Nephron progenitor cell (in vitro differentiated cells): Measurements from ENCODE around the gene RGMA.
A peak's percentile ranks its signal among the peaks of the same experiment; 100 is the strongest.

Source experiments
- DNase-seq: peaks from one replicate; pipeline ENCODE4 v3.0.0; 2021
- H3K27ac Mint-ChIP-seq: 2 replicates; pipeline ENCODE4 v1.8.0; 2021; ENCODE audit warnings: mild to moderate bottlenecking, moderate library complexity, mixed read lengths
- H3K27me3 Mint-ChIP-seq: 2 replicates; pipeline ENCODE4 v1.8.0; 2021; ENCODE audit warnings: mild to moderate bottlenecking, low read depth, mixed read lengths; ENCODE audit not compliant: poor library complexity
- H3K36me3 Mint-ChIP-seq: 2 replicates; pipeline ENCODE4 v1.8.0; 2021; ENCODE audit warnings: low read depth, mixed read lengths
- H3K4me1 Mint-ChIP-seq: 2 replicates; pipeline ENCODE4 v1.8.0; 2021; ENCODE audit warnings: mixed read lengths
- H3K4me3 Mint-ChIP-seq: 2 replicates; pipeline ENCODE4 v1.8.0; 2021; ENCODE audit warnings: mild to moderate bottlenecking, moderate library complexity, mixed read lengths
- H3K9me3 Mint-ChIP-seq: 2 replicates; pipeline ENCODE4 v1.8.0; 2021; ENCODE audit warnings: mild to moderate bottlenecking, moderate library complexity, mixed read lengths
- TF ChIP-seq, protein P1 (sequence below): fragments of 200-600 bp; sonication (generic); IDR thresholded peaks from 2 replicates; pipeline ENCODE4 v1.5.0; 2021; ENCODE audit warnings: antibody characterized with exemption

Gene RGMA, protein sequence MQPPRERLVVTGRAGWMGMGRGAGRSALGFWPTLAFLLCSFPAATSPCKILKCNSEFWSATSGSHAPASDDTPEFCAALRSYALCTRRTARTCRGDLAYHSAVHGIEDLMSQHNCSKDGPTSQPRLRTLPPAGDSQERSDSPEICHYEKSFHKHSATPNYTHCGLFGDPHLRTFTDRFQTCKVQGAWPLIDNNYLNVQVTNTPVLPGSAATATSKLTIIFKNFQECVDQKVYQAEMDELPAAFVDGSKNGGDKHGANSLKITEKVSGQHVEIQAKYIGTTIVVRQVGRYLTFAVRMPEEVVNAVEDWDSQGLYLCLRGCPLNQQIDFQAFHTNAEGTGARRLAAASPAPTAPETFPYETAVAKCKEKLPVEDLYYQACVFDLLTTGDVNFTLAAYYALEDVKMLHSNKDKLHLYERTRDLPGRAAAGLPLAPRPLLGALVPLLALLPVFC

DNA sequence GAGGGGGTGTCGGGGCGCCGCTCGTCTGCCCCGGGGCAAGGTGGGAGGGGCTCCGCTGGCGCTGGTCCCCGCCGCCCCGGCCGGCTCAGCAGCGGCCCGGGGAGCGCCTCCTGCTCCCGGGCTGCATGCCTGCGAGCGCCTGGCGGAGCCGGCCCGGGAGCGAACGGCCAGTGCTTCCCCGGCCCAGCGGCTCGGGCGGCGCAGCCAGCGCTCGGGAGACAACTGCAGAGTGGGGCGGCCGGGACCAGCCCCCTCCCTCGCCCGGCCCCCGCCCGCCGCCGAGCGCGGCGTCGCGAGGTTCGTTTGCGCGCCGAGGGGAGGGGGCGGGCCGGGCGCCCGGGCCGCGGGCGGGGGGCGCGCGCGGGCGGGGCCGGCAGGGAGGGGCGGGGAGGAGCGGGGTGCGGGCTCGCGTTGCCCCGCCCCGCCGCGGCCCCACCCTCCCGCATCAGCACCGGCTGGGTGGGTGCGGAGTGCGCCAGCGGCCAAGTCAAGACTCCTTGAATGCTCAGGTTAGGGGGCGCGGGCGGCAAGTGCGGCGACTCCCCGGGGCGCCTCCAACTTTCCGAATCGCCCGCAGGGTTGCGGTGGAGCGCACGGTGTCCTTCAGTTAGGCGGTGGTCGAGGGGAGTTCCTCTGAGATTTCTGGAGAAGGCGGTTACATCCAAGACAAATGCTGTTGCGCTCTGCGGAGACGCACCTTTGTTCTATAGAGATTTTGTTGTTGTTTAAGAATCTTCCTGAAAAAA, at the start of gene RGMA:
TSS of gene RGMA (minus strand) at position 231 of the 746 bp plus-strand sequence. CDS start 279 bp downstream, outside the sequence.
- H3K4me3 Mint-ChIP-seq: peak within 1 kb of the TSS; percentile 90
- H3K36me3 Mint-ChIP-seq: no peaks in the 10 kb centered on the region
- TF ChIP-seq, protein P1, sequence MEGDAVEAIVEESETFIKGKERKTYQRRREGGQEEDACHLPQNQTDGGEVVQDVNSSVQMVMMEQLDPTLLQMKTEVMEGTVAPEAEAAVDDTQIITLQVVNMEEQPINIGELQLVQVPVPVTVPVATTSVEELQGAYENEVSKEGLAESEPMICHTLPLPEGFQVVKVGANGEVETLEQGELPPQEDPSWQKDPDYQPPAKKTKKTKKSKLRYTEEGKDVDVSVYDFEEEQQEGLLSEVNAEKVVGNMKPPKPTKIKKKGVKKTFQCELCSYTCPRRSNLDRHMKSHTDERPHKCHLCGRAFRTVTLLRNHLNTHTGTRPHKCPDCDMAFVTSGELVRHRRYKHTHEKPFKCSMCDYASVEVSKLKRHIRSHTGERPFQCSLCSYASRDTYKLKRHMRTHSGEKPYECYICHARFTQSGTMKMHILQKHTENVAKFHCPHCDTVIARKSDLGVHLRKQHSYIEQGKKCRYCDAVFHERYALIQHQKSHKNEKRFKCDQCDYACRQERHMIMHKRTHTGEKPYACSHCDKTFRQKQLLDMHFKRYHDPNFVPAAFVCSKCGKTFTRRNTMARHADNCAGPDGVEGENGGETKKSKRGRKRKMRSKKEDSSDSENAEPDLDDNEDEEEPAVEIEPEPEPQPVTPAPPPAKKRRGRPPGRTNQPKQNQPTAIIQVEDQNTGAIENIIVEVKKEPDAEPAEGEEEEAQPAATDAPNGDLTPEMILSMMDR: no peak
- H3K27ac Mint-ChIP-seq: no peak within 1 kb of the TSS
- no peaks in the 10 kb centered on the region for H3K9me3 Mint-ChIP-seq
- DNase-seq: peak; percentile 74
- peaks cover 41% of the 10 kb centered on the region for H3K4me1 Mint-ChIP-seq
- peaks cover 47% of the 10 kb centered on the region for H3K27me3 Mint-ChIP-seq

DNA sequence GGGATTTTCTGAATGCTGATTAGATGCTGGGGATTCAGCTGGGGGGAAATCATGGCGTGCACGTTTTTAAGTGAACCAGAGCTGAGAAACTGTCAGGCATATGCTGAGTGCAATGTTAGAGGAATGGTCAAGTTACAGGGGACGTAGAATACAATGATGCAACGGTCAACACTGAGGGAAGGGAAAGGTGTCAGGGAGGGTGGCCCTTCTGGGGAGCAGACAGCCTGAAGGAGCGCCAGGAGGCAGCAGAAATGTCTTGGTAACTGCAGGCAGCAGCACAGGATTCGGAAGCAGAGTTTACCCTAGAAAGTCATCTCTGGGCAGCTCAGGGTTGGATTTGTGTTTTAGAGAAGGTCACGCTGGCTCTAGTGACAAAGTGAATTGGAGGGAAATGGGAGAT, 47.6 kb upstream of the RGMA start:
- Mint-ChIP-seq H3K27me3 (no peaks in the 10 kb centered on the region), H3K4me3 (no peak overlapping the region), H3K27ac (peak overlapping the region; percentile 9), H3K36me3 (no peaks in the 10 kb centered on the region), H3K4me1 (peaks cover 42% of the 10 kb centered on the region), H3K9me3 (no peaks in the 10 kb centered on the region)
- TF ChIP-seq, protein P1: no peak
- DNase-seq: no peak

DNA sequence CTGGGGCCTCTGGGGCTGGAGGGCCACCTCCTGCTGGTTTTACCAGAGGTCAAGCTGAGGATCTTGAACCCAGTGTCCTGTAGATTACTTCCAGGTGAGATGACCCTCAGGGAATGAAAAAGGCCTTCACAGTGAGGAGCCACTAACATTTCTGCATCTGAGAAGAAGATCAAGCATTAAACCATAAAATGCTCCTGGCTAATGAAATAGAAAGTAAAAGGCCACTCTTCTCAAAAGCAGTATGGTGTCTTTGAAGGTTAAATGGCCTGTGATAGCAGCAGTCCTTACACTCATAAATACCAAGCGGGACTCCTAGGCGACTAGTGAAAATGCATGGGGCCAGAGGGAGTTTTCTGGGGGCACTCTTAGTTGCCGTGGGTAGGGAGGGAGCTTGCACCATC, 47.0 kb upstream of the RGMA start:
- no peak for DNase-seq
- Mint-ChIP-seq H3K4me3 (no peak overlapping the region), H3K27ac (no peak overlapping the region), H3K4me1 (peaks cover 42% of the 10 kb centered on the region), H3K27me3 (peaks cover 3% of the 10 kb centered on the region), H3K9me3 (no peaks in the 10 kb centered on the region), H3K36me3 (no peaks in the 10 kb centered on the region)
- TF ChIP-seq, protein P1: no peak

DNA sequence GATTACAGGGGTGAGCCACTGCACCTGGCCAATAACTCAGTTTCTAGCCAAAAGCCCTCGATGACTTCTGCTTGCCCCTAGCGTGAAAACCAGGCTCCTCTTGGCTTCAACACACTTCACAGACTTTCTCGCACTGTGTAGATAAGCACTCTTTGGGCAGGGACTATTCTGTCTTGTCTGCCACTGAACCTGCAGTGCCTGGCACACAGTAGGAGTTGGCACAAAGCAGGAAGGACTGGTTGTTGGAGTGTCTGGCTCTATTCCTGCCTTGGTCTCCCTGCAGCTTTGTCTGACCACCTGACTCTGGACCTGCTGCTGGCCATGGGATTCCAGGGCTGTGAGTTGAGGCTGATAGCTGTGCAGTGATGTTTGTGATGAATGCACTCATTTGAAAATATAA, 46.4 kb upstream of the RGMA start:
- Mint-ChIP-seq H3K4me1 (peaks cover 46% of the 10 kb centered on the region), H3K27ac (no peak overlapping the region), H3K4me3 (no peak overlapping the region), H3K27me3 (peaks cover 4% of the 10 kb centered on the region), H3K9me3 (no peaks in the 10 kb centered on the region), H3K36me3 (no peaks in the 10 kb centered on the region)
- TF ChIP-seq, protein P1: no peak
- DNase-seq: no peak

DNA sequence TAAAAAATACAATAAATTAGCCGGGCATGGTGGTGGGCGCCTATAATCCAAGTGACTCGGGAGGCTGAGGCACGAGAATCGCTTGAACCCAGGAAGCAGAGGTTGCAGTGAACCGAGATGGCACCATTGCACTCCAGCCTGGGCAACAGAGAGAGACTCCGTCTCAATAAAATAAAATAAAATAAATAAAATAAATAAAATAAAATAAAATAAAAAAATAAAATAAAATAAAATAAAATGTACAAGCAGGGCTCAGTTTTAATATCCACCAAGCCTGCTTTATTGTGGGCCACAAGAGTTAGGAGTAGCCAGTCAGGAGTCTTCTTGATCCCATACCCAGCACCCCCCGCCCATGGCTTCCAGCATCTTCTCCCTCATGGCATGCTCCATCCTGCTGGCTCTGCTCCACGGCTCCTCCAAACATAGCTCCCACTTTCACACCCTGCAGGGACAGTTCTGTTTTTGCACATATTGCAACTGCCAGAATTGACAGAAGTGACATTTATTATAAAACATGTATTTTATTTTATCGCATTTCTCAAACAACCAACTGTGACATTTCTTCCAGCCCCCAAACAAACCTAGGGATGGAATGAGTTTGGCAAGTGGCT, 42.6 kb upstream of the RGMA start:
- Mint-ChIP-seq H3K4me1 (peaks cover 33% of the 10 kb centered on the region), H3K36me3 (no peaks in the 10 kb centered on the region)

More for the DNA sequence above, 42.6 kb upstream of the RGMA start:
- H3K27ac Mint-ChIP-seq: no peak overlapping the region
- H3K27me3 Mint-ChIP-seq: peaks cover 4% of the 10 kb centered on the region
- TF ChIP-seq, protein P1: no peak
- DNase-seq: no peak
- H3K4me3 Mint-ChIP-seq: no peak overlapping the region
- H3K9me3 Mint-ChIP-seq: no peaks in the 10 kb centered on the region
